CD4-positive, alpha-beta T cell treated with Interferon gamma for 1 hour (primary cell): ENCODE data around the gene PNISR.
"Not testable (repeated sequence)": the region's sequence is repeated elsewhere in the genome, so short reads cannot be mapped to it uniquely, and the experiment has no call there.

Experiments
- DNase-seq: peaks from one replicate; pipeline ENCODE4 v3.0.0-alpha.2; 2020

The PNISR gene

GRCh38 chr6:99424761-99425646 is at the start of gene PNISR:
PNISR (minus strand) TSS chr6:99425308; CDS start chr6:99414659, 10,649 bp downstream.
- DNase-seq = peak; percentile 93

GRCh38 chr6:99473730-99474129 is 48.6 kb upstream of the PNISR start:
- DNase-seq = no peak

GRCh38 chr6:99471638-99472037 is 46.5 kb upstream of the PNISR start:
- no peak for DNase-seq

- DNase-seq = no peak
Measured at GRCh38 chr6:99467509-99468106, 42.5 kb upstream of the PNISR start.

GRCh38 chr6:99459133-99459532 is 34.0 kb upstream of the PNISR start:
- not testable (repeated sequence) for DNase-seq

GRCh38 chr6:99458319-99458718 is 33.2 kb upstream of the PNISR start:
- DNase-seq = no peak

GRCh38 chr6:99446076-99446475 is 21.0 kb upstream of the PNISR start:
- no peak for DNase-seq

GRCh38 chr6:99434702-99435530 is 9.8 kb upstream of the PNISR start:
- DNase-seq = no peak

- no peak for DNase-seq
Measured at GRCh38 chr6:99432877-99433276, 7.8 kb upstream of the PNISR start.

- DNase-seq = no peak
Measured at GRCh38 chr6:99431901-99432300, 6.8 kb upstream of the PNISR start.

GRCh38 chr6:99427988-99428387 is 2.9 kb upstream of the PNISR start:
- no peak for DNase-seq

GRCh38 chr6:99426451-99426757 is 1.3 kb upstream of the PNISR start:
- DNase-seq = no peak

- peak; percentile 58 for DNase-seq
Measured at GRCh38 chr6:99425647-99426450, 741 bp upstream of the PNISR start.

GRCh38 chr6:99424022-99424421 is 1.1 kb downstream of the PNISR start:
- no peak for DNase-seq

GRCh38 chr6:99422912-99423311 is 2.2 kb downstream of the PNISR start:
- no peak for DNase-seq

- DNase-seq = no peak
Measured at GRCh38 chr6:99416892-99417767, 8.0 kb downstream of the PNISR start.

GRCh38 chr6:99416226-99416625 is 8.9 kb downstream of the PNISR start:
- DNase-seq = no peak

GRCh38 chr6:99415446-99415845 is 9.7 kb downstream of the PNISR start:
- DNase-seq = no peak

GRCh38 chr6:99412065-99412464 is 13.0 kb downstream of the PNISR start:
- no peak for DNase-seq

GRCh38 chr6:99409672-99410071 is 15.4 kb downstream of the PNISR start:
- DNase-seq = no peak

- no peak for DNase-seq
Measured at GRCh38 chr6:99407076-99407475, 18.0 kb downstream of the PNISR start.

GRCh38 chr6:99402448-99402847 is 22.7 kb downstream of the PNISR start:
- no peak for DNase-seq
